Lower leg skin (tissue), 4 donors: Measurements from ENCODE around the gene NT5DC4. TPM values are rescaled to one million over a fixed set of nuclear protein-coding genes. Genes with fewer than 3 reads are reported as not detected.

Experiments used
- DNase-seq, 2 donors: peaks; one replicate each; pipeline ENCODE4 v3.0.0-alpha.2; 2019; ENCODE audit warnings: low spot score in 2 of 2
- H3K4me3 ChIP-seq: fragments of 200-600 bp; sonication (generic); 2 replicates; pipeline ENCODE4 v1.5.1; 2017; ENCODE audit warnings: mild to moderate bottlenecking, low read depth; ENCODE audit not compliant: poor library complexity, severe bottlenecking
- CTCF ChIP-seq, 3 donors: fragments of 450-650 bp; IDR thresholded peaks; one replicate each; pipeline ENCODE4 v1.5.1; 2016; ENCODE audit warnings: antibody characterized with exemption in 3 of 3, mild to moderate bottlenecking in 3 of 3, moderate library complexity in 2 of 3
- POLR2A ChIP-seq, 2 donors: fragments of 450-650 bp; IDR thresholded peaks; one replicate each; pipeline ENCODE4 v1.6.1; 2016 to 2017; ENCODE audit warnings: antibody characterized with exemption in 2 of 2, mild to moderate bottlenecking in 1 of 2, moderate library complexity in 1 of 2
- WGBS, 2 donors: methylation state at CpG; one replicate each; pipeline ENCODE4 v1.1.5; 2018; 5-methylcytosine and 5-hydroxymethylcytosine counted together
- intact Hi-C: fragments of 100-400 bp; cut with DNase I; formaldehyde crosslinking; loops from one replicate; pipeline ENCODE4 v1.15.0; 2023; ENCODE audit warnings: low total_unique reads
- total RNA-seq, 4 donors: library from RNA; depleted of rRNA; stranded (reverse); fragments of >200 nt; gene quantifications; one replicate each; pipeline ENCODE4 v1.1.0, GENCODE V29; 2016

The NT5DC4 gene
- total RNA-seq, 4 donors from 2014 or later = not detected

GRCh38 chr2:112787729-112788393 lies 67.0 kb downstream of the NT5DC4 start:
- no peak overlapping the region for H3K4me3 ChIP-seq
- intact Hi-C loops = no loop called here
- WGBS, 2 donors = 84 to 90% methylated on average over 4 of the region's 4 CpGs

GRCh38 chr2:112788653-112789052 lies 67.8 kb downstream of the NT5DC4 start:
- intact Hi-C loops = no loop called here
- DNase-seq = no peak
- TF ChIP-seq POLR2A (IDR thresholded peaks at IDR 0.05) = no peak
- TF ChIP-seq CTCF (IDR thresholded peaks at IDR 0.05) = no peak
- no peak overlapping the region for H3K4me3 ChIP-seq
- 88 to 90% methylated on average over 3 of the region's 3 CpGs for WGBS, 2 donors

More at GRCh38 chr2:112787729-112788393, 67.0 kb downstream of the NT5DC4 start:
- DNase-seq = no peak
- TF ChIP-seq CTCF (IDR thresholded peaks at IDR 0.05) (no peak), POLR2A (IDR thresholded peaks at IDR 0.05) (no peak)

Other genes with a start within 250 kb of the NT5DC4 start
- gene TTL, start 238.9 kb upstream of the NT5DC4 start, total RNA-seq = 10 to 100 TPM; 14.8 to 25.5 (median 21.2) TPM
- 10 to 100 TPM; 12.4 to 17.0 (median 16.1) TPM for gene POLR1B, start 178.6 kb upstream of the NT5DC4 start, total RNA-seq
- 10 to 100 TPM; 12.4 to 26.8 (median 24.1) TPM for gene CHCHD5, start 136.4 kb upstream of the NT5DC4 start, total RNA-seq
- 10 to 100 TPM in 3 of 4 donors, 1 to 10 TPM in 1; 5.0 to 19.2 (median 12.4) TPM for gene SLC20A1, start 75.1 kb upstream of the NT5DC4 start, total RNA-seq
- 10 to 100 TPM in 1 of 4 donors, 1 to 10 TPM in 3; 1.2 to 11.3 (median 2.0) TPM for gene CKAP2L, start 43.6 kb downstream of the NT5DC4 start, total RNA-seq
- 1 to 10 TPM in 1 of 4 donors, under 1 TPM in 3; 0.53 to 5.3 (median 0.84) TPM for gene IL1A, start 63.5 kb downstream of the NT5DC4 start, total RNA-seq
- under 1 TPM in 1 of 4 donors, not detected in 3; 0.47 TPM for gene IL1B, start 115.8 kb downstream of the NT5DC4 start, total RNA-seq
- gene IL37, start 190.1 kb downstream of the NT5DC4 start, total RNA-seq = 100 to 1,000 TPM; 132 to 315 (median 147) TPM